GM12878 (cell line): Measurements from ENCODE around the gene DTNA. TPM values are rescaled to one million over a fixed set of nuclear protein-coding genes. Genes with fewer than 3 reads are reported as not detected.

ENCODE experiments used
- ATAC-seq: fragments of 200-7000 bp; cut with Tn5 transposase; 3 replicates; pipeline ENCODE4 v1.9.1; 2020; ENCODE audit warnings: mild to moderate bottlenecking, moderate library complexity
- BruUV-seq: library from RNA; stranded (reverse); fragments of 400-500 nt; replicated peaks from 2 replicates; lab custom pipeline; 2021; lab: Mats Ljungman, UMichigan
- CTCF ChIA-PET: fragments of 300-600 bp; sonication (Branson Sonifier 250); formaldehyde crosslinking; extraction: SDS; loops from one replicate; lab custom pipeline; 2021; ENCODE audit warnings: inconsistent platforms; lab: Yijun Ruan, JAX
- POLR2A ChIA-PET: fragments of 350-600 bp; formaldehyde crosslinking; extraction: SDS; loops from one replicate; lab custom pipeline; 2021; ENCODE audit warnings: inconsistent platforms; lab: Charles Lee
- RAD21 ChIA-PET: fragments of 300-600 bp; sonication (Branson Sonifier 250); formaldehyde crosslinking; loops from one replicate; lab custom pipeline; 2023; ENCODE audit warnings: antibody characterized with exemption; ENCODE audit not compliant: unreplicated experiment; lab: Charles Lee
- SMC1A ChIA-PET: fragments of 300-600 bp; sonication (Branson Sonifier 250); formaldehyde crosslinking; loops from one replicate; lab custom pipeline; 2023; ENCODE audit not compliant: unreplicated experiment, uncharacterized antibody; lab: Charles Lee
- DNase-seq: peaks from one replicate; pipeline ENCODE4 v3.0.0-alpha.2; 2011; ENCODE audit warnings: low read depth, low spot score
- FAIRE-seq: peaks from 3 replicates; lab custom pipeline; 2011; peaks lifted over from hg19 to GRCh38; lab: Jason Lieb, UNC
- H2AFZ ChIP-seq: 2 replicates; pipeline ENCODE4 v1.6.0; 2011; ENCODE audit warnings: low read depth, low read length, control low read depth; ENCODE audit not compliant: control insufficient read depth
- H3K27ac ChIP-seq: 2 replicates; pipeline ENCODE4 v1.5.1; 2011; ENCODE audit warnings: control low read depth; ENCODE audit not compliant: control insufficient read depth, insufficient read depth
- H3K27me3 ChIP-seq, 2 experiments: replicated peaks in 1 of 2; 2 replicates each; pipeline versions ENCODE4 v1.6.0 to v1.6.1; 2011; ENCODE audit warnings: low read length in 1 of 2; ENCODE audit not compliant: control insufficient read depth in 2 of 2, insufficient read depth in 2 of 2
- H3K36me3 ChIP-seq, 2 experiments: 2 replicates each; pipeline ENCODE4 v1.5.1; 2011; ENCODE audit warnings: low read length in 1 of 2; ENCODE audit not compliant: control insufficient read depth in 2 of 2, insufficient read depth in 2 of 2
- H3K4me1 ChIP-seq: 2 replicates; pipeline ENCODE4 v1.6.1; 2011; ENCODE audit warnings: mild to moderate bottlenecking, low read length, moderate library complexity, mixed read lengths; ENCODE audit not compliant: control insufficient read depth, insufficient read depth
- H3K4me2 ChIP-seq: 2 replicates; pipeline ENCODE4 v1.6.0; 2011; ENCODE audit warnings: control low read depth; ENCODE audit not compliant: control insufficient read depth, insufficient read depth
- H3K4me3 ChIP-seq: fragments of 200-600 bp; sonication (generic); 2 replicates; pipeline ENCODE4 v1.5.1; 2016
- H3K79me2 ChIP-seq: 2 replicates; pipeline ENCODE4 v1.6.0; 2011; ENCODE audit warnings: low read length; ENCODE audit not compliant: control insufficient read depth, insufficient read depth
- H3K9ac ChIP-seq: 2 replicates; pipeline ENCODE4 v1.8.0; 2011; ENCODE audit warnings: low read length, control low read depth, mixed read lengths; ENCODE audit not compliant: control insufficient read depth, insufficient read depth
- H3K9me3 ChIP-seq: replicated peaks from 3 replicates; pipeline ENCODE4 v1.5.1; 2011; ENCODE audit warnings: mild to moderate bottlenecking, low read length; ENCODE audit not compliant: control insufficient read depth, insufficient read depth
- H4K20me1 ChIP-seq: 2 replicates; pipeline ENCODE4 v1.6.0; 2011; ENCODE audit not compliant: control insufficient read depth, insufficient read depth
- ATF7 ChIP-seq: fragments of 450-650 bp; IDR thresholded peaks from 2 replicates; pipeline ENCODE4 v1.6.1; 2016; ENCODE audit warnings: low read depth, mild to moderate bottlenecking
- BCL3 ChIP-seq: IDR thresholded peaks from 2 replicates; pipeline ENCODE4 v1.6.1; 2011; ENCODE audit warnings: borderline replicate concordance, low read depth, mild to moderate bottlenecking, moderate library complexity, low read length; ENCODE audit not compliant: insufficient read depth, poor library complexity, severe bottlenecking
- ELK1 ChIP-seq: IDR thresholded peaks from 2 replicates; pipeline ENCODE4 v1.6.1; 2012; ENCODE audit warnings: low read depth, low read length, improper control_type of control experiment
- WGBS: methylation state at CpG from one replicate; pipeline ENCODE4 v1.1.6; 2016; ENCODE audit warnings: low lambda C conversion rate; ENCODE audit not compliant: insufficient replicate concordance, insufficient coverage; ENCODE audit errors: missing lambda C conversion rate; 5-methylcytosine and 5-hydroxymethylcytosine counted together
- in situ Hi-C: fragments of 300-500 bp; cut with MboI; formaldehyde crosslinking; loops from 9 replicates; pipeline ENCODE4 v1.14.3; 2018; ENCODE audit warnings: mixed read lengths
- intact Hi-C: fragments of 100-400 bp; cut with micrococcal nuclease; formaldehyde crosslinking; loops from one replicate; pipeline ENCODE4 v1.14.2; 2022; ENCODE audit not compliant: unreplicated experiment
- polyA plus RNA-seq, 11 experiments: library from polyadenylated mRNA; depleted of rRNA in 4 of 11; unstranded in 6 of 11; stranded (reverse) in 5 of 11; fragments of >200 nt; fragmentation: Nextera tagmentation in 4 of 11; fragmentation: Illumina TruSeq in 1 of 11; extraction: Ambion mirVana in 4 of 11; extraction: Trizol in 1 of 11; gene quantifications; 1 replicate in 1 of 11; 2 replicates in 10 of 11; pipeline versions ENCODE4 v1.2.1 to v1.2.3, GENCODE V29; 2011 to 2016; ENCODE audit warnings: inconsistent platforms in 2 of 11, missing spikeins in 2 of 11, low read depth in 1 of 11
- total RNA-seq, 4 experiments: library from RNA; depleted of rRNA in 3 of 4; stranded (reverse); fragments of >200 nt in 3 of 4; fragmentation: Illumina TruSeq in 1 of 4; extraction: Trizol in 1 of 4; gene quantifications; 2 replicates each; pipeline versions ENCODE4 v1.2.1 to v1.2.3, GENCODE V29; 2013 to 2021
- TF ChIP-seq, protein P1 (sequence below): fragments of 450-650 bp; IDR thresholded peaks from 2 replicates; pipeline ENCODE4 v1.6.1; 2014; ENCODE audit warnings: mild to moderate bottlenecking

The DTNA gene
- total and polyA plus RNA-seq, 10 of the 15 experiments (the other 5 are each of a cell fraction or from before 2014, with no cell fraction given), result 0.26 to 8.6 (median 0.53) TPM

GRCh38 chr18:34913837-34914661 lies 204.0 kb downstream of the DTNA start:
- ChIA-PET SMC1A (no interaction called here), CTCF (no interaction called here), POLR2A (no interaction called here), RAD21 (no interaction called here)
- H3K4me2 ChIP-seq, result no peak overlapping the region
- in situ Hi-C loops (no loop called here), intact Hi-C loops (no loop called here)
- no peaks in the 10 kb centered on the region for H3K36me3 ChIP-seq
- no peaks in the 10 kb centered on the region for H4K20me1 ChIP-seq
- WGBS, result 76% methylated on average over 4 of the region's 4 CpGs
- no peak for TF ChIP-seq ATF7
- TF ChIP-seq, protein P1, sequence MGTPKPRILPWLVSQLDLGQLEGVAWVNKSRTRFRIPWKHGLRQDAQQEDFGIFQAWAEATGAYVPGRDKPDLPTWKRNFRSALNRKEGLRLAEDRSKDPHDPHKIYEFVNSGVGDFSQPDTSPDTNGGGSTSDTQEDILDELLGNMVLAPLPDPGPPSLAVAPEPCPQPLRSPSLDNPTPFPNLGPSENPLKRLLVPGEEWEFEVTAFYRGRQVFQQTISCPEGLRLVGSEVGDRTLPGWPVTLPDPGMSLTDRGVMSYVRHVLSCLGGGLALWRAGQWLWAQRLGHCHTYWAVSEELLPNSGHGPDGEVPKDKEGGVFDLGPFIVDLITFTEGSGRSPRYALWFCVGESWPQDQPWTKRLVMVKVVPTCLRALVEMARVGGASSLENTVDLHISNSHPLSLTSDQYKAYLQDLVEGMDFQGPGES, result no peak
- no peak for TF ChIP-seq ELK1
- no peak for TF ChIP-seq BCL3
- H3K4me3 ChIP-seq, result no peak overlapping the region
- no peak overlapping the region for H2AFZ ChIP-seq
- no peak overlapping the region for H3K27ac ChIP-seq
- no TSS peak for BruUV-seq
- FAIRE-seq (no peak), ATAC-seq (no peak), DNase-seq (no peak)
- H3K9ac ChIP-seq, result no peak overlapping the region
- H3K9me3 ChIP-seq, result no peaks in the 10 kb centered on the region
- H3K4me1 ChIP-seq, result no peaks in the 10 kb centered on the region
- no peaks in the 10 kb centered on the region for H3K79me2 ChIP-seq
- H3K27me3 ChIP-seq, result no peaks in the 10 kb centered on the region
